Measurements from ENCODE around the gene ARHGAP35.

- TF ChIP-seq CTCF (IDR thresholded peaks at IDR 0.05) (no peak), POLR2AphosphoS5 (IDR thresholded peaks at IDR 0.05) (no peak), POLR2A (IDR thresholded peaks at IDR 0.05; ENCODE audit: low read depth) (no peak)
These were observed 37.7 kb upstream of the ARHGAP35 start for GRCh38 chr19:46823049-46823448.

All from esophagus muscularis mucosa (tissue), 3 donors.